GM18517 (cell line): ENCODE results near the gene CNRIP1.

Experiments
- ATAC-seq: cut with Tn5 transposase; IDR thresholded peaks from one replicate; pipeline ENCODE4 v1.9.1; 2021; ENCODE audit warnings: mild to moderate bottlenecking, moderate library complexity; ENCODE audit not compliant: unreplicated experiment

The CNRIP1 gene

DNA sequence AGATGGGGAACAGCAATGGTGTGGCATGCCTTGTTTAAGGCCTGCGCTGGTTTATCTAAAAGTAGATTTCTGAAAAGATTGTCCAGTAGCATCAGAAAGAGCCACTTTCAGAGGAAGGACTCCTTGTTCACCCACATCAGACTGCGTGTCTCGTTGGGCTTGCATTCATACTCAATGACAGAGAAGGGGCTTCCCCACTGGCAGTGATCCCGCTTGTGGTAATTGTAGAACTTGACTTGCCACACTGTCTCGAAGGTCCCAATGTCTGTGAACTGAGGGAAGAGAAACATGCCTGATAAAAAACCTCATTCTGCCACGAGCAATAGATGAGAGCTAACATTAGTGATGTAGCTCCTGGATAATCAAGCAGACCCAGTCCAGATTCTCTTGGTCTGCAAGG lies 26.0 kb downstream of the CNRIP1 start:
- ATAC-seq = no peak

DNA sequence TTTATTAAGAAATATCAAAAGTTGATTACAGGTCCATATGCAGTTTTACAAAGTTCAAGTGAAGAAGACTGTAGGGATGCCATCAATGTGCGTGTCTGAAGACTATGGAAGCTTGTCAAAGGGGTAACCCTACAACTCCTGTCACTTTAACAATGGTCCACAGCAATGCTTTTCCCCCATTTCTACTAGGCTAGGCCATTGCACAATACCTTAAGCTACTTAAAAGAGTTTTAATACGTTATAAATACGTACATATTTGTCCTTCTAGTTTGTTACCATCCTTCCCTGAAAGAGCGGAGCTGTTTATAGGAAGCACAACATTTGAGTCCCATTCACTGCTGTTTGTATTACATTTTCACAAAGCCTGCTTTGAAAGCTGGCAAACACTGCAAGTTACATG lies 26.7 kb downstream of the CNRIP1 start:
- ATAC-seq = no peak

DNA sequence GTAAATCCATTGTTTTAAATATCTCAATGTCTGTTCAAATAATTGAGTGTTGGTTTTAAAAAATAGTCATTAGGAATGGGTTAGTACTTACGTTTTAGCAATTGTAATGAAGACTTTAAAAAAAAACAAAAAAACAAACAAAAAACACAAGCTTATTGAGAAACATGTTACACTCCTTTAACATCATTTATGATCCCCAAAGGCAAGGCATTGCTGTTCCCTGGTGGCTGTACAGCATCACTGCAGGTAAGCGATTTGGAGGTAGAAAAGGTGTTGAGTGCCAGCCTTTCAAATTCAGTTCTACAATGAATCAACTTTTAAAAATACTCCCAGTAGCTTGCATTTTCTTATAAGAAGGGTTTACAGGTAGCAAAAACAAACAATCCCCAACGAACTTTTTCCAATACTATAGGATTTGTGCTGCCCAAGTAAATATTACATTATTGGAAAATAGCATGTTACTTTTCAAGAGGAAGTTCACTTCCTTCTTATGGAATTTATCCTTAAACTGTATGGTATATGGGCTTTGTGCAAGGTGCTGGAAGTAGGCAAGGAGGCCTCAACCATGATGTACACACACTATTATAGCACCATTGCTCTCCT lies 27.5 kb downstream of the CNRIP1 start:
- no peak for ATAC-seq

DNA sequence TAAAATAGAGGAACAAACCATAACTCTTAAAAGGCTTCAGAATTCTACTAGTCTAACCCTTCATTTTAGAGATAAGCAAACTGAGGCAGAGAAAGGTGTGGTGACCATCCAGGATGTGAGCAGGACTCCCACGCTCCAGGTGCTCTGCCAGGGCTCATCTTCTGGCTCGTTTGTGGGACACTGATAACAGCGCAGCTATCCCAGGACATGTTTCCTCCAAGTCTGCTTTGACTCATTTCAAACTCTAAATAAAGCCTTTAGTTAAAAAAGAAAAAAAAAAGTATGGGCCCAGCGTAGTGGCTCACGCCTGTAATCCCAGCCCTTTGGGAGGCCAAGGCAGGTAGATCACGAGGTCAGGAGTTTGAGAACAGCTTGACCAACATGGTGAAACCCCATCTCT lies 28.4 kb downstream of the CNRIP1 start:
- ATAC-seq = no peak

DNA sequence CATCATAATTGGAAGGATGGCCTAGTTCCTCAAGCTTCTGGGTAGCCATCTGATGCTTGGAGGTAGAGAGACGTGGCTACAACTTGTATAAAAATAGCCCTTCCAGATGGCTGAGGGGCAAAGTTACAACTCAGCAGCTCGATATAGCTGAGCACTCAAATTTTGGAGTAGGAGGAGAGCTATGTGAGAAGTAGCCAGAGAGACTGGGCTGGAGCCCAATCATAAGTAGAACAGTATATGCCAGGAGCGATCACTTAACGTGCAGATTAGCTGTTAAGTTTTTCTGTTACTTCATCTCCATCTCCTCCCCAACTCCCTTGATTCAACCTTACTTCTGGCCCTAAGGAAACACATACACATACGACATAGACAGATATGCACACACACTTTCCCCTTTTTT lies 28.8 kb downstream of the CNRIP1 start:
- ATAC-seq = no peak

DNA sequence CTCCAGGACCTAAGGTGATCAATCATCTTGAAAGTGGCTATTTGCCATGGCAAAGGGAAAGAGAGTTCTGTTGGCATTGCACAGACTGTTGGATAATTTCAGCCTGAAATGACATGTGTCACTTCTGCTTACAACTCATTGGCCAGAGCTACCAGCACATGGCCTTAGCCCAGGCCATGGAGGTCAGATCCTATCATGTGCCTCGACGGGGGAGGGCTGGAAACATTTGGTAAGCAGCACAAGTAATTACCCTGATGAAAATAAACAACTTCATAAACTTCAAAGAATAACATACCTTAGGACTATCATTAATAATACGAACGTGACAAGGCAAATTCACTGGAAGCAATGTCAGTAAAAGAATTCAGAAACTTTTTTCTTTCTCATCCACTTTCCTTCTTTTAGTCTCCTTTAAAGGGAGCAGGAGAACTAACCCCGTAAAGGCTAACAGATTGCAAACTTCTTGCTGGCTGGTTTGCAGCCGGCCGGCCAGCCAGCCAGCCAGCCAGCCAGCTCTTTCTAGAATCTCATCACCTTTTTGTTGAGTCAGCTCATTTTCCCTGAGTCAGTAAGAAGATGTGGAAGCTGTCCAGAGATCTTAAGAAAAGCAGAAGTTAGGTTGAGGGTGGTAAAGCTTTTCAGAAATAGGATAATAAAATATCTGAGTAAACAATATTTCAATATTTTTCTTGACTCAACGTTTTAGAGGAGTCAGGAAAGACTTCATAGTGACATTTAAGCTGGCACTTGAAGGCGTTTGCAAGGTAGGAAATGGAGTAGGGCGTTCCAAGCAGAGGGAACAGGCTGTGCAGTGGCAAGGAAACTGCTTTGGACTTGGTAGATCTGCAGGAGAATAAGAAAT lies 31.9 kb downstream of the CNRIP1 start:
- no peak for ATAC-seq

DNA sequence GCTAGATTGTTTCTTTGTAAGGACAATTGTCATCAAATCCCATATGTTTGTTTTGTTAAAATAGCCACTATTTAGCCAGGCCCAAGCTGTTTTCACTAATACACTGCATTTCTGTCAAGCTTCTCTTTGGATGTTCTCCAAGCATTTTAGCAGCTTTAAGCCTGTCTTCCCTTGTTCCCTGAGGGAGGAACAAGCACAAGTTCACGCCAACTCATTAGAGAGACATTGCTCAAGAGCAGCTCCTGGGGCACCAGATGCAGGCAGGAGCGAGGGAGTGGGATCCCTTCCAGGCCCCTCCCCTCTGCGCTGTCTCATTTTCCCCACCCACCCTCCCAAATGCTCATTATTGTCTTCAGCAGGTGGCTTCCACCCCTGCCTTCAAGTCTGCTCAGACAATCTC lies 34.9 kb downstream of the CNRIP1 start:
- ATAC-seq = no peak

DNA sequence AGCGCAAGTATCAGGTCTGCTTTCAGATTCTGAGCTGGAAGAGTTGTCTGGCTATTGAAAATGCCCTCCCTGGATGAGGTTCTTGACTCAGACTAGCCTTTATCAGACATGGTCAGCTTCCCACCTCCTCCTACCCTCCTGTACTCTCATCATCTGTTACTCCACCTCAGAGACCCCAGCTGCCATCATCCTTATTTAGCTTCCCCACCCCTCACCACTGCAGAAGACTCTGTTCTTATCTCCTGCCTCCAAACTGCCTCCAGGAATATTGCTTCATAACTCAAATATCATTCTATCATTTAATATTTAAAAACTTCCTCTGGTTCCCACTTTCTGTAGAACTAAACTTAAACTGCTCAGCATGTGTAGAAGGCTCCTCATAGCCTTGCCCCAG lies 36.3 kb downstream of the CNRIP1 start:
- no peak for ATAC-seq

DNA sequence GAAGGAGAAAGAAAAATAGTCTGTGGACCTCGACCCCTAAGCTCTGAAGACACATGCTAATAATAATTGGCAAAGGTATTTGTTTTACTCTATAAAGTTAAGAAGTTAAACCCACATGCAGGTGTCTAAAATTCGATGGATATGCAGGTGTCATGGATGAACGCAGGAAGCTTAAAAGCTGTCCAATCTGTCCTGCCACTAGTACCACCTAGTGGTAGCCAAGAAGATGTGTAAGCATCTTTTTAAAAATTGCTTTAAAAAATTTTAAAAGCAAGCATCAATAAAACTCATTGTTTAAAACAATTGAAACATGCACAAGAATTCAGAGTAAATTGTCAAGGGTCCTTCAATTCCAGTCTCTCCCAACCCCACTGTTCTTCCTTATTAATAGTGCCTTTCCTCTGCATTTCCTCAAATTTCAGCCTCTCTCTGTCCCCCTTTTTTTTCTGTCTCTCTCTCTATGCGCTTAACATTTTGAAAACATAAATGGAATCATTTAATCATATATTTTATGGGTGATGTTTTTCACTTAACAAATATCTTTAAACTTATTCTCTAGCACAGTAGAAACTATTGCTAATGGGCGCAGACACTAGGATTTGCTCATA lies 36.8 kb downstream of the CNRIP1 start:
- ATAC-seq = no peak

DNA sequence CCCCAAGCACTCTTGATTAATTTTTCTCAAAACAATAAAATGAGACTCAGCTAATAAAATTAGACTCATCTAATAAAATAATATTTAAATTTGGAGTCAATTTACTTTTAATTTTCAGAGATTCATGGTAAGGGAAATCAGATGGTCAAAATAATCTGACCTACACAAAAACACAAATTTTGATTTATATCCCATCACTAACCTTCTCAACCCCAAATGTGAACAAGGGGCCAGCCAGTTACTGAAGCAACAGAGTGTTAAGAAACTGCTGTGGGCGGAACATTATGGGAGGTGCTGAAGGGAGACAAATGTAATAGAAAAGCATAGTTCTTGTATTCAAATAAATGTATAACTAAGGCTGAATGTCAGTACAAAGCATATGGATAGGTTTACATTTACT lies 39.0 kb downstream of the CNRIP1 start:
- no peak for ATAC-seq

DNA sequence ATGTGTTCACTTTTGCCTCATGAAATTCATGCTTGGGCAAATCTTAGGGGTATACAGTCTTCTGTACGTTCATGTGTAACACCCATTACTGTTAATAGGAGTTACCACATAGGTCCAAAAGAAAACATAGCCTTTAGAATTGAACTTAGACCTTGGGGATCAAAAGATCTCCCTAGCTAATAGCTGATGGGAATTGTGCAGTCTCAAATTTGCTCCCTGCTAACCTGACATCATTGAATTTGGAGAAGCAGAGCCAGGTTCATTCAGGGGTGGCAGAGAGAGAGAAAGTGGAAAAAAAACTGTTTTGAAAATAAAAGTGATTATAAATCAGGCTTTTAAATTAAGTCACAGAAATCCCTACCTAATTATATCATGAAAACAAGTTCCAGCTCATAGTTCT lies 39.4 kb downstream of the CNRIP1 start:
- ATAC-seq = no peak

DNA sequence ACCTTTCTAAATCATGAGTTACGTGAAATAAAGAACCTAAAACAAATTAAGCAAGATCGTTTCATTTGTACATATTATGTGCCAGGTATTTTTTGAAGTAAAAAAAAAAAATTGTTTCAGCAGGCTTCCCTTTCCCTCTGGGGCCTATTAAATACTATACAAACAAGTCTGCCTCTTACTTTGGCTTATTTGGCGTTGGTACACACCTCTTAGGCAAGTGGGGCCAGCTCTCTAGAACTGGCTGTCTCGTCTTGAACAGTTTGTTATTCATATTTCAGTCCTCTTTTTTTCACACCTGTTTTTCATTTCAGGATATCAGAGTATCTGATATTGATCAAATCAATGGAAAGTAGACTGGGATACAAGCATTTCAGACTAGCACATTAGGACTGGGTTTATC lies 40.1 kb downstream of the CNRIP1 start:
- no peak for ATAC-seq

DNA sequence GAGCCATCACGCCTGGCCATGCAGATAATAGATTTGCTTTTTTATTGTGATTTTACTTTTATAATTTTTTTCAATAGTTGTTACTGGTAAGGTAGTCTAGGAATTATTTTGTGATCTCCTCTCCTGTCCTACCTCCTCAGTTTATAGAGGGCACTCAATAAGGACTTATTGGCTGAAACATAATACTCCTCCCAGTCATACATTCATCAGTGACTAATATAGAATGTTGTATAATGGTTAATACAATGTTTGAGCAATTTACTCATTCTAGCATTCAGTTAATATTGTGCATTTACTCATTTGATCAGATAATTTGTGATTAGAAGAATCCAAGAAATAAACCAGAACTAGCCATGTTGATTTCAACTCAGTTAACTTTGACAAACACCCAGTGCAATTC lies 41.6 kb downstream of the CNRIP1 start:
- no peak for ATAC-seq

DNA sequence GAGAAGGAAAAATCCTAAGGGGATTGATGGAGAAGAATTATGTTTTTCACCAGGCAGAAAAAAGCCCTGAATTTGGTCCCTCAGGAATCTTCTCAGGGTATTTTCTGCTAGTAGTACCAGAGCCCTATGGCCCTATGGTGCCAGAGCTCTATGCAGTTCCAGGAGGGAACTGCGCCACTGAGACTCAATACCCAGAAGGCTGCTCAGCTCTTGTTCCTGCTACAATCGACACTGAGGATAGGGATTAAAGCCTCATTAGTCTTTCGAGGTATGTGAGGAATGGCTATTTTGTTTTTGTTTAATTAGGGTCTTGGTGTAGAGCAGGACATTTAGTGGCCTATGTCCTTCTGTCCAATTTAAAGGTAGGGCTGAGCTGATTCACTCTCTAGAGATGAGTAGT lies 45.7 kb downstream of the CNRIP1 start:
- no peak for ATAC-seq

DNA sequence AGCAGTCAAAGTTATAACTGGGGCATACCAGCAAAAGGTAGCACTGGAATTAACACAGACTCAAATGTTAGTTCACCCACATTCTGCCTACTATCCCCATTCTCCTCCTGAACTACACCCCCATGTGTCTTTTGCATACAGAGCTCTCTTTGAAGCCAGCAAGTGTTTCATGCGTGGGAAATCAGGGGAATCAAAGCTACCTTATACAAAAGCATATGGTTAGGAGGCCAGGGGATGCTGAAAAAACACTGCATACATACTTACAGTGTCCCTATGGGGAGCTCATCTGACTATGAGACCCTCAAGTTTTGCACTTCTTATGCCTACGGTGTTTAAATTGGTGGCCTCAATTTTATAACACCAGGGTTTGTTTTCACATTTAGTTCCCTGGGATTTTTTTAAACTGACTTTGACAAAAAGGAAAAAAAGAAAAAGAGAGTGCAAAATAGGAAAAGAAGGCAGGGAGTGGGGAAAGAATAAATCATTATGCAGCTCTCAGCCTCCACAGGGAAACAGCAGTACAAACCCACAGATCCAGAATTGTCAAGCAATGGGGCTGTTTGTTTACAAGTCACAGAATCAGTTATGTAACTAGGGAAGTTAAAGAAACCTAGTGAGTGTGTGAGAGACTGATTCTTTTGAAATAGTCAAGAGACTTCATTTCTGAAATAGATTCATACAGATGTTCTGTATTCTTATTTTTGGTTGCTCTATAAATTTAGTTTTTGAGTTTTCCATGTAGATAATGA lies 47.3 kb downstream of the CNRIP1 start:
- no peak for ATAC-seq

DNA sequence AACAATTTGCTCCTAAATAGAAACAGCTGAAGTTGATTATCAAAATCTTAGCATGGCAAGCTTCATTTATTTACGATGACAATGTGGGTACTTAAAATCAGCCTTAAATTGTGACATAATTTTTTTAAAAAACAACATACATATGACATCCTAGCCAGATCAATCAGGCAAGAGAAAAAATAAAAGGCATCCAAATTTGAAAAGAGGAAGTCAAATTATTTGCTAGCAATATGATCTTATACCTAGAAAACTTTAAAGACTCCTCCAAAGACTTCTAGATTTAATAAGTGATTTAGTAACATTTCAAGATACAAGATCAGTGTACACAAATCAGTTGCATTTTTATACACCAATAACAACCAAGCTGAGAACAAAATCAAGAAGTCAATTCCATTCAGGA lies 53.1 kb downstream of the CNRIP1 start:
- no peak for ATAC-seq

DNA sequence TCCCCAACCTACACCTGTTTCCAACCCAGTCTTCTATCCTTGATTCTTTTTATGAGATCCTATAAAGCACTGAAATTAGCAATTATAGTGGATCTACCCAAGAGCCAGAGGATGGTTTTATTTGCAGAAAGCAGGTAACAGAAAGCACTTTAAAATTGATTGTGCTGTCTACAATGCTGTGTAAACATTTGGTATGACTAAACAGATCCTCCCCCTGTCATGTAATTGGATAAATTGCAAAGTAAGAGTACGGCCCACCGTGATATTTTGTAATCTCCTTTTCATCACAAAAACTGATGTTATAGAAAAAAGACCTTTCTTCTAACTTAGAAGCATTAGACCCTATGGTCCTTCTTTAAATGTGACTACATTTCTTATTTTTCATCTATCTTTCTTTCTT lies 56.1 kb downstream of the CNRIP1 start:
- ATAC-seq = no peak

DNA sequence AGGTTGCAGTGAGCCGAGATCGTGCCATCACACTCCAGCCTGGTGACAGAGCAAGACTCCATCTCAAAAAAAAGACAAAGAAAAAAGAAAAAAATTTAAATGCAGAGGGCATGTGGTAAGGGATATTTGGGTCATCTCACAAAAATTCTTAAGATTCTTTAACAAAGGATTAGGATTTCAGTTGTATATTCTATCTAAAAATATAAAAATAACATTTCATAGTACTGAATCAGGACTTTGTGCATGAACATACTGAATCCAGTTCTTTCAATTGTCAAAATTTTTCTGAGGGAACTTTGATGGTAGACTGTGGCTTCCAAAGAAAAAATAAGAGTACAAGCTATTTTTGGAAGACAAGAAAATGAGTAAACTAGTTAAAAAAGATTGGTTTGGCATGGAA lies 60.9 kb downstream of the CNRIP1 start:
- ATAC-seq = no peak

DNA sequence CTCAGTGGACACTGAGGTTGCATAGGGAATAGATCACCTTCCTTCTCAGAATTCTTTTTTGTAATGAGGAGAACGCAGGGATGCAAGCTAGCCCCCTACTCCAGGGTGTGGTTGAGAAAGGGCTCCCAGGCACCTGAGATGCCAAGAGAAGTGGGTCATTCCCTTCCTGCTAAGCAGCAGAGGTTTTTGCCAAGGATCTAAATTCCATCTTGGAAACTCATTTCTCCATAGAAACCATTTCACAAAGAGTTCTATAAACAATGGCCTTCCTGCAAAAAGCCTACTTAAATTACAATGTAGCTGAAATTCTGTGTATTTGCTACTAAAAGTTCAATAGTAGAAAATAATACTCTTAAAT lies 63.7 kb downstream of the CNRIP1 start:
- ATAC-seq = no peak

DNA sequence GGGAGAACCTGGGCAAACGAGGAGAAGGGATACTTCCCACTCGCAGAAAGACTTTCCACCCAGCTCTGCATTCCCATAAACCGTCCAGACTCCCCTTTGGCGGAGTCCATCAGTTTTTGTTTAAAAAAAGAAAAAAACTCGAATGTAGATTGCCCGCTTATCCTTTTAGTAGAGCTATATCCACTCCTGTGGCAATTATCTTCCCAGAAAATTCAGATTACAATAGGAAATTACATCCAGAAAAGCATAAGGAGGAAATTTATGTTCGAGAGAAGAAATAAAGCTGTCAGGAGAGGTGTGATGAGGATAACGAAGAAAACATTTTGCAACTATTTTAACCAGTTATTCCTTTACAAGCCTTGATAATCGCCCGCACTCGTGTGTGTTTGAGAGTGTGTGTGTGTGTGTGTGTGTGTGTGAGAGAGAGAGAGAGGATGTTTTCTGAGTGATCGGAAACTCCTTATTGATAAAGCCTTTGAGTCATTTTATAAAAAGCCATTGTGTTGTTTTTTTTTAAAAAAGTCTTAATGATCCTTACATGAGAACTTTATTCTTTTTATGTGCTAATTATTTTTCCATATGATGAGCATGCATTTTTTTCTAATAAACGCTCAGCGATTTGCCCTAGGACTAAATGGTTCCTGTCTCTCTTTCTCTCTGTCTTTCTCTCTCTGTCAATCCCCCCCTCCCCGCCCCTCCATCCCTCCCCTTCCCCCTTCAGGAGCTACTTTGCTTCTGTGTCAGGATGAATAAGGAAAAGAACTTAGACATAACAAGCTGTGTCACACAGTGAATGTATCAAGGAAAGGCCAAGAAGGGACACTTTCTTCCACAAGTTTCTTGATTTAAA lies 66.3 kb downstream of the CNRIP1 start:
- ATAC-seq = no peak
